KOPT-K1 (cell line): ENCODE data around the gene WDR37.

ENCODE experiments used
- H3K27ac ChIP-seq: fragments of 200-600 bp; sonication (generic); 2 replicates; pipeline ENCODE4 v1.5.1; 2016; ENCODE audit warnings: antibody characterized with exemption, mild to moderate bottlenecking, low read depth, low read length; ENCODE audit not compliant: poor library complexity, severe bottlenecking
- H3K36me3 ChIP-seq: fragments of 200-600 bp; sonication (generic); 2 replicates; pipeline ENCODE4 v1.5.1; 2017; ENCODE audit warnings: antibody characterized with exemption, mild to moderate bottlenecking, low read length, moderate library complexity; ENCODE audit not compliant: insufficient read depth
- H3K9me3 ChIP-seq: fragments of 200-600 bp; sonication (generic); 2 replicates; pipeline ENCODE4 v1.5.1; 2017; ENCODE audit warnings: antibody characterized with exemption, low read length, mild to moderate bottlenecking; ENCODE audit not compliant: insufficient read depth, poor library complexity, severe bottlenecking

Gene WDR37

DNA sequence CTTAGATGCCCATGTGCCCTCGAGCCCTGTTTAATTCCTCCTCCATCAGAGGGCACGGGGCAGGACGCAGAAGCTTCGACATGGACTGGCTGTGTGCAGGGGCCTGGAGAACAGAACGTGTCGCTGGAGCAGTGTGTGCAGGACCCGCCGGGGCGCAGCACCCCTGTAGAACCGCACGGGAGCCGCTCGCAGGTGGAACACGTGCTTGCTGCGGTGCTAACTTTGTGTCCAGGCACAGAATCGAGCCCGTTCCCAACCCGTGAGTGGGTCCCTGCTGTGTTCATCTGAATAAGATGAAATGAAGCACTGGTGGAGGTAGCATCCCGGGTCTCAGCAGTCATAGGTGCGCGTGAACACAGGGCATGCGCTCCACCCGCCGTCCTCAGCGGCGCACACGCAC lies 116.9 kb downstream of the WDR37 start:
- Histone ChIP-seq H3K27ac (no peak overlapping the region), H3K36me3 (no peaks in the 10 kb centered on the region), H3K9me3 (no peaks in the 10 kb centered on the region)

DNA sequence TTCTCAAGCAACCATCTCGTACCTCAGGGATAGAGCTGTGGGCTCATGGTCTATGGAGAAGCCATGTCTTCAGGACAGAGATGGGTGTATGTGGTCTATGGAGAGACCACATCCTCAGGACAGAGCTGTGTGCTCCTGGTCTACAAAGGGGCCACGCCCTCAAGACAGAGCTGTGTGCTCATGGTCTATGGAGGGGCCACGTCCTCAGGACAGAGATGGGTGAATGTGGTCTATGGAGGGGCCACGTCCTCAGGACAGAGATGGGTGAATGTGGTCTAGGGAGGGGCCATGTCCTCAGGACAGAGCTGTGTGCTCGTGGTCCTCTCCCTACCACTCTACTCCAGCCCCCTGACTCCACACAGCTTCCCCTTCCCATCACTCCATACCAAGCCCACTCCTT lies 117.8 kb downstream of the WDR37 start:
- Histone ChIP-seq H3K27ac (no peak overlapping the region), H3K9me3 (no peaks in the 10 kb centered on the region), H3K36me3 (no peaks in the 10 kb centered on the region)

DNA sequence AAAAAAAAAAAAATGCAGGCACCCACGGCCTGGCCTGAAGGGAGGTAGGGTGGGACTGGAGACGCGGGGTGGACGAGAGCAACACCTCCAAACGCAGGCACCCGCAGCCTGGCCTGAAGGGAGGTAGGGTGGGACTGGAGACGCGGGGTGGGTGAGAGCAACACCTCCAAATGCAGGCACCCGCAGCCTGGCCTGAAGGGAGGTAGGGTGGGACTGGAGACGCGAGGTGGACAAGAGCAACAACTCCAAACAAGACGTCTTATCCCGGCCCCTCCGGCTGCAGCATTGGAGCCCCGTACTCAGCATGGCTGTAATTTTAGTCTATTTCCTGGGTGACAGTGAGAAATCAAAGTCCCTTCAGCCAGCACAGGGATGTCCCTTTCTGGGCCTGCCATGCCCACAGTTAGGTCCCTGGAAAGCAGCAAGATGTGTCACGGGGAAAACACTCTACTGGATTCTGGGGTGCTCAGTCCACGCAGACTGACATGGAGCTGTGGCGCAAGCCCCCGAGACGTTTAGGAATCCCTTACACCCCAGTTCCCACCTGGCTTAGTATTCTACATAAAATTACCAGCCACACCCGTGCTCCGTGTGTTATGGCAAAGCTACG lies 119.9 kb downstream of the WDR37 start:
- Histone ChIP-seq H3K9me3 (no peaks in the 10 kb centered on the region), H3K36me3 (no peaks in the 10 kb centered on the region), H3K27ac (no peak overlapping the region)

DNA sequence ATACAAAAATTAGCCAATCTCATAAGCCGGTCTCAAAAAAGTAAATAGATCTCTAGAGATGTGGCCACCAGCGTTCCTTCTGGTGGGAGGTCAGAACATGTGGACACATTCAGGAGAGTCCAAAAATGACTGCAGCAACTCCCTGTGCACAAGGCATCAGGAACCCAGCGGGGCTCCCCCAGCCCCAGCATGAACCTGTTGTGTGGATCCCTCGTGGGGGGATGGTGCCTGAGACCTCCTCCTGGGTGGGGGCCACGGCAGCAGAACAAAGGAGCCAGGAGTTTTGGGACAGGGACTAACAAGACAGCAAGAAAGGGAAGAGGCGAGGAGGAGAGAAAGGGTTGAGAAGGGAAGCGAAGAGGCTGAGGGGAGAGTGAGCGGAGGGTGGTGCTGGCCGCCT lies 121.8 kb downstream of the WDR37 start:
- Histone ChIP-seq H3K27ac (no peak overlapping the region), H3K36me3 (no peaks in the 10 kb centered on the region), H3K9me3 (no peaks in the 10 kb centered on the region)

DNA sequence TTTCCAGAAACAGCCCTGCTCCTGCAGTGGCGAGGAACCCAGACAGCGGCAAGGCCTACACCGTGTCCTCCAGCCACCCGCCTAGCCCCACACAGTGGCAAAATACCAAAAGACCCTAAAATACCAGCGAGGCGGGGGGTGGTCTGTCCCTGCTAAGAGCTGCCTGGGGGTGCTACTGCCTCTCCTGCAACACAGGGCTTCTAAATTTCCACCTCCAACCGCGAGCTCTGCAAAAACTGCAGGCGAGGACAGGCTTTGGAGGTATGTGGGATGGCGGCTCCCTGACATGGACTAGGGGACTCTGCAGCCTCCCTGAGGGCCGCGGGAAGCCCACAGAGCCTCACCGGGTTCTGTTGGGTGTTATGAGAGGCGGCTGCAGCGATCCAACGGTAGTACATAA lies 122.3 kb downstream of the WDR37 start:
- Histone ChIP-seq H3K36me3 (no peaks in the 10 kb centered on the region), H3K27ac (no peak overlapping the region), H3K9me3 (no peaks in the 10 kb centered on the region)

DNA sequence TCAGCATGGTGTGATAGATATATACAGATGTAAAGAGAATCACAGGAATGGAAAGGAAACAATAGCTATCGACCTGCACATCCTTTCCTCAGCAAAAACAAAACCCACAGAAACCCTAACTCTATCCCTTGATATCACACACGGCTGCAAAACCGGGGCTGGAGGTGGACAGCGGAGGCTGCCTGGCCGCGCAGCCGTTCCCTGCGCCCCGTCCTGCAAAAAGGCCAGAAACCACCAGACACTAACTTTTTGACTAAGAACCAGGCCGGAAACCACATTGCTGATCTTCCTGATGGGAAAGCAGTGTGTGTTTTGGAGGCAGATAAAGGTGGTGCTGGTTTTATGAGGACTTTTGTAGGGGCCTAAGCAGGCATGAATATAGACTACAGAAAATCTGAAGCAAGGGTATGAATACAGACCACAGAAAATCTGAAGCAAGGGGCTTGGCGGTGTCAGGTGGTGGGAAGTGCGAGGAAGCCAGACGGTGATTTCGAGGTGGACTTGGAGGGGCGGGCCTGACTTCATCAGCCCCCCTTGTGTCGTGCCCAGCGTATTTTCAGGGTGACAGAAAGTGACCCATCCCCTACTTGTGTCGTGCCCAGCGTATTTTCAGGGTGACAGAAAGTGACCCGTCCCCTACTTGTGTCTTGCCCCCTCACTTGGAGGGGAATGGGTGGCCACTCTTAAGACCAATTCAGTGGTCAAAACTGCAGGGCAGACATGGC lies 123.3 kb downstream of the WDR37 start:
- H3K27ac ChIP-seq = no peak overlapping the region
- H3K36me3 ChIP-seq = no peaks in the 10 kb centered on the region
- no peaks in the 10 kb centered on the region for H3K9me3 ChIP-seq

DNA sequence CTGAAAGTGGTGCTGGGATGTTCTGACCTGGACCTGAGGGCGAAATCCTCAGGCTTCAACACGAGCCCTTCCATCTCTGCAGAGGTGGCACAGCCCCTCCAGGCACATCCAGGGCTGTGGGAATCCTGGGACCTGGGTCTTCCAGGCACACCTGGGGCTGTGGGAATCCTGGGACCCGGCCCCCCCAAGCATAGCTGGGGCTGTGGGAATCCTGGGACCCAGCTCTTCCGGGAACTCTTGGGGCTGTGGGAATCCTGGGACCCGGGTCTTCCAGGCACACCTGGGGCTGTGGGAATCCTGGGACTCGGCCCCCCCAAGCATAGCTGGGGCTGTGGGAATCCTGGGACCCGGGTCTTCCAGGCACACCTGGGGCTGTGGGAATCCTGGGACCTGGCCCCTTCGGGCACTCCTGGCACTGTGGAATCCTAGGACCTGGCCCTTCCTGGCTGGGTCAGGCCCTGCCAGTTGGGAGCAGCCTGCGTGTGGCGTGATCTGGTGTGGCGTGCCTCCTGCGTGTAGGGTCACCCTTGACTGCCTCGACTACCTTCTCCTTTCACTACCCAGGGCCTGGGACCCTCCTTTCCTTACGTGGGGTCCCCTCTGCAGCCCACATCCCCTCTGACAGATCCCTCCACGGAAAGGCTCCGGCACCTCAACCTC lies 124.0 kb downstream of the WDR37 start:
- Histone ChIP-seq H3K36me3 (no peaks in the 10 kb centered on the region), H3K9me3 (no peaks in the 10 kb centered on the region), H3K27ac (no peak overlapping the region)

DNA sequence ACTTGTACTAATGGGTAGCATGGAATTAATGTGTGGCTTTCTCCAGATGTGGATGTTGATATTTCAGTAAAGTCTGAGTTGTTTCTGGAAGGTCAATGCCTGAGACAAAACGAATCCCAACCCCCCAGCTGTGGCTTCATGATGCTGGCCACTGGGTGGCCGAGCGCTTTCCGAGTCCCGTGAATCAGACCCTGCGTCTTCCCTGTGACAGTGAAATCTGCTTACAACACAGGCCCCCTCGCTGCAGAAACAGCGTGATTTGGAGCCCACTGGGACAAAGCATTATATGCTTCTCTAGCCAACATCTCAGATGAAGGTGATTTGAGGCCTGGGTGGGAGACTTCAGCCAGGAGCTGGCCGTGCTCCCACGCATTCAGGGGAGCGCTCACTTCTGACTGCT lies 124.7 kb downstream of the WDR37 start:
- no peaks in the 10 kb centered on the region for H3K36me3 ChIP-seq
- no peaks in the 10 kb centered on the region for H3K9me3 ChIP-seq
- H3K27ac ChIP-seq = no peak overlapping the region
